Left ventricle myocardium inferior (tissue), 1 donor: Measurements from ENCODE around the gene DNER. TPM values are rescaled to one million over a fixed set of nuclear protein-coding genes. Genes with fewer than 3 reads are reported as not detected.

Experiments
- DNase-seq: peaks from one replicate; pipeline ENCODE4 v3.0.0-alpha.2; 2020
- H3K27ac ChIP-seq: fragments of 200-600 bp; replicated peaks from 2 replicates; pipeline ENCODE4 v1.8.0; 2021
- H3K27me3 ChIP-seq: fragments of 200-600 bp; 2 replicates; pipeline ENCODE4 v1.8.0; 2021; ENCODE audit warnings: low read depth
- H3K36me3 ChIP-seq: fragments of 200-600 bp; 2 replicates; pipeline ENCODE4 v1.8.0; 2021
- H3K4me1 ChIP-seq: fragments of 200-600 bp; 2 replicates; pipeline ENCODE4 v1.8.0; 2021
- H3K4me3 ChIP-seq: fragments of 200-600 bp; 2 replicates; pipeline ENCODE4 v1.8.0; 2021; ENCODE audit warnings: mild to moderate bottlenecking, moderate library complexity
- H3K9me3 ChIP-seq: fragments of 200-600 bp; replicated peaks from 2 replicates; pipeline ENCODE4 v1.8.0; 2021
- intact Hi-C: fragments of 100-400 bp; cut with micrococcal nuclease; formaldehyde crosslinking; loops from one replicate; pipeline ENCODE4 v1.11.0; 2022
- total RNA-seq: library from RNA; stranded (reverse); fragmentation: NEBNext Ultra II Directional; extraction: Animal tissue kit (Norgen Biotek cat#: 25700); gene quantifications from one replicate; pipeline ENCODE4 v1.2.1, GENCODE V29; 2021
- TF ChIP-seq, protein P1 (sequence below): fragments of 200-600 bp; IDR thresholded peaks from 2 replicates; pipeline ENCODE4 v1.8.0; 2021; ENCODE audit warnings: antibody characterized with exemption, mild to moderate bottlenecking, borderline replicate concordance
- donor health status: DM: no; HTN: yes; CAD: no; lungs with severe emphysema.

The DNER gene
- total RNA-seq, 1 donor from 2014 or later = 2.3 TPM

DNA sequence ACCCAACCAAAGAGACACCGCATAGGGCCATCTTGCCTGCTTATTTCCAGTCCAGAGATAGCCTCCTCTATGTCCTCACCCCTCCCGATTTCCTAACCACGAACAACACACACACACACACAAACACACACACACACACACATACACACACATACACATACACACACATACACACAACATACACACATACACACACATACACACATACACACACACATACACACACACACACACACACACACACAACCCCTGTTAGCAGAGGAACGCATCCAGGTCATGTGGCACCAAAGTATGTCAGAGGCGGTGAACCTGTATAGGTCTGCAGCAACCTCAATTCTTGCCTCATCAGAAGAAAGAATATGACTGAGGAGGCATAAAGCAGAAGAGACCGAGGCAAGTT, 18.5 kb upstream of the DNER start:
- DNase-seq = no peak
- Histone ChIP-seq H3K4me3 (no peak overlapping the region), H3K27me3 (no peaks in the 10 kb centered on the region), H3K4me1 (no peaks in the 10 kb centered on the region), H3K36me3 (no peaks in the 10 kb centered on the region), H3K27ac (no peak overlapping the region), H3K9me3 (peaks cover 14% of the 10 kb centered on the region)
- TF ChIP-seq, protein P1, sequence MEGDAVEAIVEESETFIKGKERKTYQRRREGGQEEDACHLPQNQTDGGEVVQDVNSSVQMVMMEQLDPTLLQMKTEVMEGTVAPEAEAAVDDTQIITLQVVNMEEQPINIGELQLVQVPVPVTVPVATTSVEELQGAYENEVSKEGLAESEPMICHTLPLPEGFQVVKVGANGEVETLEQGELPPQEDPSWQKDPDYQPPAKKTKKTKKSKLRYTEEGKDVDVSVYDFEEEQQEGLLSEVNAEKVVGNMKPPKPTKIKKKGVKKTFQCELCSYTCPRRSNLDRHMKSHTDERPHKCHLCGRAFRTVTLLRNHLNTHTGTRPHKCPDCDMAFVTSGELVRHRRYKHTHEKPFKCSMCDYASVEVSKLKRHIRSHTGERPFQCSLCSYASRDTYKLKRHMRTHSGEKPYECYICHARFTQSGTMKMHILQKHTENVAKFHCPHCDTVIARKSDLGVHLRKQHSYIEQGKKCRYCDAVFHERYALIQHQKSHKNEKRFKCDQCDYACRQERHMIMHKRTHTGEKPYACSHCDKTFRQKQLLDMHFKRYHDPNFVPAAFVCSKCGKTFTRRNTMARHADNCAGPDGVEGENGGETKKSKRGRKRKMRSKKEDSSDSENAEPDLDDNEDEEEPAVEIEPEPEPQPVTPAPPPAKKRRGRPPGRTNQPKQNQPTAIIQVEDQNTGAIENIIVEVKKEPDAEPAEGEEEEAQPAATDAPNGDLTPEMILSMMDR = no peak
- intact Hi-C loops = no loop called here

DNA sequence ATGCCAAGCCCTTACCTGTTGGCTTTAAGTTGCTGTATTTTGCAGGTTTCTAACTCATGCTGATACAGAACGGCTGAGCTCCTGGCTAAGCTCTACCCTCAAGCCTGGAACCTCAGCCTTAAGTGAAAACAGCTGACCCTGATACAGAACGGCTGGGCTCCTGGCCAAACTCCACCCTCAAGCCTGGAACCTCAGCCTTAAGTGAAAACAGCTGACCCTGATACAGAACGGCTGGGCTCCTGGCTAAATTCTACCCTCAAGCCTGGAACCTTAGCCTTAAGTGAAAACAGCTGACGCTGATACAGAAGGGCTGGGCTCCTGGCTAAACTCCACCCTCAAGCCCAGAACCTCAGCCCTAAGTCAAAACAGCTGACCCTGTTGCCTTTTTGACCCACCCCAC, 17.6 kb upstream of the DNER start:
- Histone ChIP-seq H3K9me3 (peaks cover 4% of the 10 kb centered on the region), H3K27ac (no peak overlapping the region), H3K36me3 (no peaks in the 10 kb centered on the region), H3K4me3 (no peak overlapping the region), H3K4me1 (no peaks in the 10 kb centered on the region), H3K27me3 (no peaks in the 10 kb centered on the region)
- TF ChIP-seq, protein P1 = no peak
- intact Hi-C loops = no loop called here
- peak; percentile 31 for DNase-seq

DNA sequence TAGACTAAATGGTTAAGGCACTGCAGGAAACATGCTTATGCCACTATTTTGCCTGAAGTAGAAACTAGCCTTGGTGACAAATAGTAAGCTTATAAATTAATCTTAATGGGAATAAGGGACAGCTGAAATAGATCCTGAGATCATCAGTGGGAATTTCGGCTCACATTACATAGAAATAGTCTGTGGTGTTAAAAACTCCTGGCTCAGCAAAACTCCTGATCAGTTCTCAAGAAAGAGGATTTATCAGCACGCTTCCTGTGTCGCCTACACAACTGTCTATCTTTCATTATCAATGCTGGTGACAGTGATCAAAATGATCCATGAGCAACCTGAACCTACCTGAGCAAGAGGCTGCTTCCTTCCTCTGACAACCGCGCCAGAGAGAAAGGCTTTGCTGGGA, 17.0 kb upstream of the DNER start:
- Histone ChIP-seq H3K27me3 (no peaks in the 10 kb centered on the region), H3K4me1 (no peaks in the 10 kb centered on the region), H3K27ac (no peak overlapping the region), H3K9me3 (no peaks in the 10 kb centered on the region), H3K36me3 (no peaks in the 10 kb centered on the region), H3K4me3 (no peak overlapping the region)
- intact Hi-C loops = no loop called here
- TF ChIP-seq, protein P1 = no peak
- no peak for DNase-seq

DNA sequence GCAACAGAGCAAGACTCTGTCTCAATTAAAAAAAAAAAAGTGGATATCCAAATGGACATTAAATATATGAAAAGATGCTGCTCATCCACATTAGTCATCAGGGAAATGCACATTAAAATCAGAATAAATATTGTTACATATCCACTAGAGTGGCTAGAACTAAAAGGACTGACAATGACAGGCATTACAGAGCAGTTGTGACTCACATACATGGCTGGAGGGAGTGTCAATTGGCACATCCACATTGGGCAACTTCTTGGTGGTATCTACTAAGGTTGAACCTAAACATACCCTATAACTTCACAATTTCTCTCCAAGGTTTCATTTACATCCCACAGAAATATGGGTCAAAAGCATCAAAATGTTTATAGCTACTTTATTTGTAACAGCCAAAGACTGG, 14.0 kb upstream of the DNER start:
- H3K27ac ChIP-seq = no peak overlapping the region
- intact Hi-C loops = no loop called here
- no peaks in the 10 kb centered on the region for H3K36me3 ChIP-seq
- no peaks in the 10 kb centered on the region for H3K9me3 ChIP-seq
- H3K4me3 ChIP-seq = no peak overlapping the region
- H3K27me3 ChIP-seq = no peaks in the 10 kb centered on the region
- no peaks in the 10 kb centered on the region for H3K4me1 ChIP-seq
- DNase-seq = no peak
- TF ChIP-seq, protein P1 = no peak

DNA sequence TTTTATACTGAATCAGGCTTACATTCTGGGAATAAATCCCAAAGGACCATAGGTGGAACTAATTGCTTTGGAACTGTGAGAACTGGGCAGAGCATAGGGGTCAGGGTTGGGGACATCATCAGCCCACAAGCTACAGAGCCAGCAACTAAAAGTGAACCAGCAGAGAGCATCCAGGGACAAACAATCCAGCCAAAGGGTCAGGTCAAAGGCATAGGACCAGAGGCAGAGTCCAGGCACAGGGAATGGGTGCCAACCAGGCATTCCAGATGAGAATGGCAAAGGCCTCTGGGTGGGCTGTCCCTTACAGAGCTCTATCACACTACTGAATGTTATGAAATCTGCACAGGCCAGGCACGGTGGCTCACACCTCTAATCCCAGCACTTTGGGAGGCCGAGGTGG, 12.3 kb upstream of the DNER start:
- intact Hi-C loops = no loop called here
- Histone ChIP-seq H3K36me3 (no peaks in the 10 kb centered on the region), H3K27ac (peak overlapping the region; percentile 37), H3K27me3 (no peaks in the 10 kb centered on the region), H3K4me3 (no peak overlapping the region), H3K4me1 (no peaks in the 10 kb centered on the region), H3K9me3 (peaks cover 7% of the 10 kb centered on the region)
- TF ChIP-seq, protein P1 = no peak
- DNase-seq = no peak
